BLaER1 treated with 17β-estradiol and CSF1 and Interleukin-3, amounts not matched to agents 10 nM and 100 nM (cell line): ENCODE results near the gene ADH1B.
"Not testable (repeated sequence)": the region's sequence is repeated elsewhere in the genome, so short reads cannot be mapped to it uniquely, and the experiment has no call there.

Experiments
- H3K27ac ChIP-seq, 11 experiments: shearing (Covaris generic); formaldehyde crosslinking; 2 replicates each; pipeline ENCODE4 v1.8.1; 2022
- H3K27me3 ChIP-seq, 11 experiments: shearing (Covaris generic); formaldehyde crosslinking; 2 replicates each; pipeline ENCODE4 v1.8.1; 2022
- H3K36me3 ChIP-seq, 11 experiments: shearing (Covaris generic); formaldehyde crosslinking; 2 replicates each; pipeline ENCODE4 v1.8.1; 2022
- H3K4me1 ChIP-seq, 10 experiments: shearing (Covaris generic); formaldehyde crosslinking; 2 replicates each; pipeline ENCODE4 v1.8.1; 2022
- H3K4me2 ChIP-seq, 11 experiments: shearing (Covaris generic); formaldehyde crosslinking; 2 replicates each; pipeline ENCODE4 v1.8.1; 2022
- H3K4me3 ChIP-seq, 10 experiments: shearing (Covaris generic); formaldehyde crosslinking; 2 replicates each; pipeline ENCODE4 v1.8.1; 2022
- H3K9ac ChIP-seq, 11 experiments: shearing (Covaris generic); formaldehyde crosslinking; 2 replicates each; pipeline ENCODE4 v1.8.1; 2022
- H3K9me3 ChIP-seq, 11 experiments: shearing (Covaris generic); formaldehyde crosslinking; replicated peaks in 1 of 11; 2 replicates each; pipeline ENCODE4 v1.8.1; 2022
- H4K20me1 ChIP-seq, 11 experiments: shearing (Covaris generic); formaldehyde crosslinking; 2 replicates each; pipeline ENCODE4 v1.8.1; 2022
- Cebpa-rat ChIP-seq, 11 experiments: shearing (Covaris generic); IDR thresholded peaks; 2 replicates each; pipeline ENCODE4 v1.8.1; 2022

Gene ADH1B

DNA sequence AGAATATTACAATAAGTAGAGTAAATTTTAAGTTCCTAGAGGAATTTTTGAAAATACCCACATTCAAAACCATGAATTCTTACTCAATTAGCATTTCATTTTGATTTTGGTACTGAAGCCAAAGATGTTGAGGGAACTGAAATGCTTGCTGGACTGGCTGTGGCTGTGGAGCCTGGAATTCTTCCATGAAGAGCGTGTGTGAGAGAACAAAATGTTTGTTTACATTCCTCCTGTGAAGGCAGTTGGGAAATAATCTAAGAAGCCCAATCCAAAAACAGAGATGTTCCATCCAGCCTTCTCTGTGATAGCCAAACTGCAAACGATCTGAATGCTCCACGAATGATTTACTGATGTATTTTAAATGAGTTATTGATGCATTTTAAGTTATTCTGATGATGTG, 3.8 kb upstream of the ADH1B start:
- TF ChIP-seq Cebpa-rat (IDR thresholded peaks at IDR 0.05) = no peak
- peaks cover 0 to 10% (median 5%) of the 10 kb centered on the region in 11 experiments; a peak in 9 of 22 replicates for H3K9me3 ChIP-seq
- no peaks in the 10 kb centered on the region for H3K36me3 ChIP-seq
- H4K20me1 ChIP-seq = no peaks in the 10 kb centered on the region
- no peak overlapping the region for H3K4me3 ChIP-seq
- H3K27ac ChIP-seq = no peak overlapping the region
- no peaks in the 10 kb centered on the region for H3K4me1 ChIP-seq
- H3K4me2 ChIP-seq = no peak overlapping the region
- no peaks in the 10 kb centered on the region for H3K27me3 ChIP-seq
- H3K9ac ChIP-seq = no peak overlapping the region

DNA sequence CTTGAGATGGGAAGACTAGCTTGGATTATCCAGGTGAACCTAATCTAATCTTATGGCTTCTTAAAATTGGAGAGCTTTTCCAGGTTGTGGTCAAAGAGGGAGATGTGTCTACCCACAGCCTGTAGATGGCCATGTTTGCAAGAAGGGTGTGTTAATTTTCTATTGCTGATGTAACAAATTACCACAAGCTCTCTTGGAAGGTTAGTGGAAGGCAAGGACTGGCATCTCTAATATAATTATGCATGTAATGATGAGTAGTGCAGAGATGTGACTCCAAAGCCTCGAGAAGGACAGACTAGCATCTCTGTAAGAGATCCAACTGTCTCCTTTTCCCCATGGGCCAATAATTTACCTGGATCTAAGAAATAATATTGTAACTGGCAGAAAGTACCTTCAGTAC, 3.2 kb upstream of the ADH1B start:
- TF ChIP-seq Cebpa-rat (IDR thresholded peaks at IDR 0.05) = no peak
- Histone ChIP-seq H3K36me3 (no peaks in the 10 kb centered on the region), H4K20me1 (no peaks in the 10 kb centered on the region), H3K9ac (no peak overlapping the region), H3K4me2 (no peak overlapping the region), H3K4me1 (no peaks in the 10 kb centered on the region), H3K9me3 (peaks cover 0 to 10% (median 5%) of the 10 kb centered on the region in 11 experiments; a peak in 9 of 22 replicates), H3K27ac (no peak overlapping the region), H3K4me3 (no peak overlapping the region), H3K27me3 (no peaks in the 10 kb centered on the region)

DNA sequence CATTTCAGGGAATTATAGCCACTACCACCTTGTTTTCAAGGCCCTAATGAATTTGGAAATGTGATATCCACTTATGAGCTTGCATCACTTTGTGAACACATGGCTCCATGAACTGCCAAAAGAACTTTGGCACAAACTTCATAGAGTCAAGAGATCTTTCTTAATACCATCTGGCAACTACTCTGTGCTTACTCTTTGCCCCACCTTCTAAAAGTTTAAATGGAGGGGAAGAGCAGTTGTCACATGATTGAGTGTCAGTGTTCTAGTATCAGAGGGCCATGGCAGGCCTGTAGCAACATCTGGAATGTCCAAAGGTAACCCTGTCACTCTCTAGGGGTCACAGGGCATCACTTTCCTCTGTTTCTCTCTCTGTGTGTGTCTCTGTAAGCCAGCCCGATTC, 2.6 kb upstream of the ADH1B start:
- no peak for TF ChIP-seq Cebpa-rat (IDR thresholded peaks at IDR 0.05)
- Histone ChIP-seq H3K36me3 (no peaks in the 10 kb centered on the region), H3K4me3 (no peak overlapping the region), H3K9ac (no peak overlapping the region), H3K9me3 (peaks cover 0 to 10% (median 5%) of the 10 kb centered on the region in 11 experiments; a peak in 9 of 22 replicates), H3K27me3 (no peaks in the 10 kb centered on the region), H4K20me1 (no peaks in the 10 kb centered on the region), H3K4me2 (no peak overlapping the region), H3K4me1 (no peaks in the 10 kb centered on the region), H3K27ac (no peak overlapping the region)

DNA sequence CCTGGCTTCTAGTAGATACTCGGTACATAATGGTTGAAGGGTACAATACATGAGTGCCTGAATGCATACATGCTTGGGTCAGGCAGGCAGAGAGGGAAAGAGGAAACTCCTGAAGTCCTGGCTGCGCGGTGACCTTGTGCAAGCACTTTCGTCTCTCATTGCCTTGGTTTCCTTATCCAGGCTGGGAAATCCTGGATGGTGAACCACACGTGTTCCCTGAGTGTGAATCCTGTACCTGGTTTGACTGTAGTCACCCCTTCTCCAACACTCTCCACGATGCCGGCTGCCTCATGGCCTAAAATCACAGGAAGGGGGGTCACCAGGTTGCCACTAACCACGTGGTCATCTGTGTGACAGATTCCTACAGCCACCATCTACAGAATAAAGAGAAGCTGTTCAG, 3.4 kb downstream of the ADH1B start:
- not testable (repeated sequence) for H3K4me2 ChIP-seq, H3K4me1 ChIP-seq, H3K27ac ChIP-seq, H3K9me3 ChIP-seq, H4K20me1 ChIP-seq, H3K27me3 ChIP-seq, H3K36me3 ChIP-seq, H3K4me3 ChIP-seq, H3K9ac ChIP-seq

DNA sequence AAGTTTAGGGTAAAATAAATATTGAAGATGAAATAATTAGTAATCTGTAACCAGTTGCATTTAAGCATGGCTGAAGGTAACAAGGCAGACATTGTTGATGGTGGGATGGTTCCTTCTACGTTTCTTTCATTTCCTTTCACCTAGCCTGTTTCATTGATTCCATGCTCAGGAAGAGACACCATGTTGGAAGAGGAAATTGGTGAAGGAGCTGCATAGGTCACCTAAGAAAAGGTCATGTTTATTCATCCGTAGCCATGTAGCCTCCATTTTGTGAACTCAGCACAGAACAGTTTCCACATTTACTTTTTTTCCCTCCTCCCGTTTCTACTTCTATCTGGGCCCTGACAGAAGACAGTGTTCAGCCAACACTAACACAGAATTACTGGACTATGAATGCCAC, 3.8 kb downstream of the ADH1B start:
- Histone ChIP-seq H3K4me1 (no peaks in the 10 kb centered on the region), H3K9ac (no peak overlapping the region), H3K27me3 (no peaks in the 10 kb centered on the region), H3K9me3 (no peaks in the 10 kb centered on the region), H3K27ac (no peak overlapping the region), H4K20me1 (no peaks in the 10 kb centered on the region), H3K36me3 (no peaks in the 10 kb centered on the region), H3K4me2 (no peak overlapping the region), H3K4me3 (no peak overlapping the region)
- no peak for TF ChIP-seq Cebpa-rat (IDR thresholded peaks at IDR 0.05)

DNA sequence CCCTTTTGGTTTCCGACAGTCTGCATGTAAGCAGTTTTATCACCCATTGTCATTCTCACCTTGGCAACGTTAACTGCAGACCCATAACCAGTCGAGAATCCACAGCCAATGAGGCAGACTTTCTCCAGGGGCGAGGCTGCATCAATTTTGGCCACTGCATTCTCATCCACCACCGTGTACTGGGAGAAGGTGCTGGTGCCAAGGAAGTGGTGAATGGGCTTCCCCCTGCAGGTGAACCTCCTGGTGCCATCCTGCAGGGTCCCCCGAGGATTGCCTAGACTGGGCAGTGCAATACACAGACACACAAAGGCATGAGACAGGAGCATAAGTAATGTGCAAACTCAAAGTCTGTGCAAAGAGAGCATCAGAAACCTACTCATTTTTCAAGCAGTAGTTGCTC, 5.4 kb downstream of the ADH1B start:
- Histone ChIP-seq H3K27ac (no peak overlapping the region), H3K4me3 (no peak overlapping the region), H4K20me1 (no peaks in the 10 kb centered on the region), H3K27me3 (no peaks in the 10 kb centered on the region), H3K9ac (no peak overlapping the region), H3K9me3 (no peaks in the 10 kb centered on the region), H3K4me2 (no peak overlapping the region), H3K4me1 (no peaks in the 10 kb centered on the region), H3K36me3 (no peaks in the 10 kb centered on the region)
- no peak for TF ChIP-seq Cebpa-rat (IDR thresholded peaks at IDR 0.05)

DNA sequence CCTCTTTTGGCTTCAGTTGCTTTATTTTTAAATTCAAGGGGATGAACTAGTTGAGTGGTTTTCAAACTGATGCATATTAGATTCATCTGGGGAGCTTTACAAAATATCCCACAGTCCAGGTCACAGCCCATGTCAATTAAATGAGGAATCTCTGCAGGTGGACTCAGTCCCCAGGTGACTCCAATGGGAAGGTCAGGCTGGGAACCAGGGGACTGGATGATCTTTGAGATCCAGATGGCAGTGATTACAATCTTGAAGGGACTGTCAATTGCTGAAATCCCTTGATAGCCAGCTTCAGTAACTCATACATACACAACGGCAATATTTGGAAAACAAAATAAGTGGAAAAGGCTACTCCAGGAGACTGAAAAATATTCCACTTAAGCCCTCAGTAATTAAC, 7.0 kb downstream of the ADH1B start:
- no peak for TF ChIP-seq Cebpa-rat (IDR thresholded peaks at IDR 0.05)
- no peaks in the 10 kb centered on the region for H4K20me1 ChIP-seq

DNA sequence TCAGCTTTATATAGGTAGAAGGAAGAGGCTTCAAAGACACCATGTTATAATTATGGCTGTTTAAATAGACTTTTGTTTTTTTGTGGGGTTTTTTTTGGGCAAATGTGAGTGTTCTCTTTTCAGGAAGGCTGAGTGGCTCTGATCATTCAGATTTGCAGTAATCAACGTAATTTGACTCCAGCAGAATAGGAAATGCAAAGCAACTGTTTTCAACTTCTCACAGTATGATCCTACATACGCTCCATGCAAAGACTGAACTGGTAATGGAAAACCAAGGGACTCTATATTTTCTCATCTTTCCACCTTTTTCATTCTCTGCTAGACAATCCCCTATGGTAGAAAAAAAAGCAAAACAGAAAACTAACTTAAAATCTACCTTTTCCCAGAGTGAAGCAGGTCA, 10.8 kb downstream of the ADH1B start:
- Histone ChIP-seq H3K36me3 (no peaks in the 10 kb centered on the region), H3K27me3 (no peaks in the 10 kb centered on the region), H3K4me2 (no peak overlapping the region), H3K9me3 (no peaks in the 10 kb centered on the region), H3K9ac (no peak overlapping the region), H3K4me3 (no peak overlapping the region), H3K4me1 (no peaks in the 10 kb centered on the region), H4K20me1 (no peaks in the 10 kb centered on the region), H3K27ac (no peak overlapping the region)
- no peak for TF ChIP-seq Cebpa-rat (IDR thresholded peaks at IDR 0.05)

More for the DNA sequence above, 7.0 kb downstream of the ADH1B start:
- no peak overlapping the region for H3K27ac ChIP-seq
- no peak overlapping the region for H3K4me2 ChIP-seq
- no peaks in the 10 kb centered on the region for H3K4me1 ChIP-seq
- no peak overlapping the region for H3K9ac ChIP-seq
- no peaks in the 10 kb centered on the region for H3K27me3 ChIP-seq
- H3K4me3 ChIP-seq = no peak overlapping the region
- H3K36me3 ChIP-seq = no peaks in the 10 kb centered on the region
- no peaks in the 10 kb centered on the region for H3K9me3 ChIP-seq

DNA sequence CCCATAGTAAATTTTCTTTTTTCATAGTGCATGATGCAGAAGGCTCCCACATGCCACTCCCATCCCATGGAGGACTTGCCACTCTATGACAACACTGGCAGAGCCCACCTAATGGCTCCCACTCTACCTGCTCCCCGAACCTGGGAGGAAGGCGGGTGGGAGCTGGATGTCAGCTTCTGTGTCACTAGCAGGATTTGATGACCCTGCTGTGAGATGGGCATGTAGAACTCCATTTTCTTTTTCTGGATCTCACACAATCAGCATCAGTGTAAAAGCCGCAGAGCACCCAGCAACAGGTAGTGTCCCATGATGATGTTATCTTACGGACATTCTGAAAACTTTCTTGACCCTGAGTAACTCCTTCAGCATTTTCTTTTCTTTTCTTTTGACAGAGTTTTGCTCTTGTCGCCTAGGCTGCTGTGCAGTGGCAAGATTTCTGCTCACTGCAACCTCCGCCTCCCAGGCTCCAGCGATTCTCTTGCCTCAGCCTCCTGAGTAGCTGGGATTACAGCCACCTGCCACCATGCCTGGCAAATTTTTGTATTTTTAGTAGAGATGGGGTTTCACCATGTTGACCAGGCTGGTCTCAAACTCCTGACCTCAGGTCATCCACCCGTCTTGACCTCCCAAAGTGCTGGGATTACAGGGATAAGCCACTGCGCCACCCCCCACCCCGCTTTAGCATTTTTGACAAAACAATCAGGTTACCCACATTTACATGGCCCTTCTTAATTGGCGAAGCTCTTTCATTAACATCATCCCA, 15.4 kb downstream of the ADH1B start:
- no peak overlapping the region for H3K9ac ChIP-seq

DNA sequence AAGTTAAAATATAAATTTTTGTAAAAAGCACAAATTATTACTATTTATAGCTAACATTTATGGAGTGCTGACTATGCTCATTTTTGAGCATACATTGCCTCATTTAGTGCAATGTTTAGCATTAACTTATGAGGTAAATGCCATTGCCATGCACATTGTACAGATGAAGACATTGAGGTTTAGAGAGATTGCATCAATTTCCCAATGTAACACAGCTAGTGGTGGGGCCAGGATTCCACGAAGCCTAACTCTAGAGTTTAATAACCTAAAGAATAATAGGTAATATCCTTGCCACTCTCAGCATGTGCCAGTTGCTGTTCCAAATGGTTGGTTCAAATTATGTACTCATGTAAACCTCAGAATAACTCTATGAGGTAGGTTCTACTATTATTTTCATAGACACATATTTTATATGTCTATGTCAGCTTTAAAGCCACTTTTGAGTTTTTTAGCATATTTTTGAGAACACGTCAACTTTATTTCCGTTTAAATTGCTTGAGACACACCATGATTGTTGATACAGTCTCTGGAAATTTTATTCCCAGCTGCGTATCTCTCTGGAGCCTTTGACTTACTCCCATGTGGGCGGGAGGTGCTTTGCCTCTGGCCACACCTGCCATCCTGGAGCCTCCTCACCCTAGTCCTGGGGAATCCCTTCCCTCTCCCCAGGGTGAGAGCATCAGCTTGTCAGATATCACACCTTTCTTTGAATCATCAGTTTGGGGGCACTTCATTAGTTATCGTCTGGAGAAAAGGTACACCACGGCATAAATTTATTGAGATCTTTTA, 19.6 kb downstream of the ADH1B start:
- no peak overlapping the region for H3K4me3 ChIP-seq
- no peak for TF ChIP-seq Cebpa-rat (IDR thresholded peaks at IDR 0.05)
- H3K27ac ChIP-seq = no peak overlapping the region
- H3K27me3 ChIP-seq = no peaks in the 10 kb centered on the region
- no peaks in the 10 kb centered on the region for H3K4me1 ChIP-seq
- H3K4me2 ChIP-seq = no peak overlapping the region
- peaks cover 0 to 5% (median 0%) of the 10 kb centered on the region in 11 experiments; a peak in 2 of 22 replicates for H3K9me3 ChIP-seq
- H3K36me3 ChIP-seq = no peaks in the 10 kb centered on the region
- no peak overlapping the region for H3K9ac ChIP-seq
- no peaks in the 10 kb centered on the region for H4K20me1 ChIP-seq

More for the DNA sequence above, 15.4 kb downstream of the ADH1B start:
- Histone ChIP-seq H3K27ac (no peak overlapping the region), H3K27me3 (no peaks in the 10 kb centered on the region), H4K20me1 (no peaks in the 10 kb centered on the region), H3K9me3 (peaks cover 0 to 5% (median 0%) of the 10 kb centered on the region in 11 experiments; a peak in 2 of 22 replicates), H3K4me1 (no peaks in the 10 kb centered on the region), H3K4me3 (no peak overlapping the region), H3K4me2 (no peak overlapping the region), H3K36me3 (no peaks in the 10 kb centered on the region)
- no peak for TF ChIP-seq Cebpa-rat (IDR thresholded peaks at IDR 0.05)
